Measurements from ENCODE around the gene DDX39A. TPM values are rescaled to one million over a fixed set of nuclear protein-coding genes. Genes with fewer than 3 reads are reported as not detected.

The DDX39A gene
- total RNA-seq, 1 experiment from 2014 or later, result 117 TPM

- BruUV-seq (replicated peaks), result no TSS peak
- POLR2A ChIA-PET, result interaction anchor here (0.7 kb wide), 1 partner anchor 20 kb away, joined by 6 read pairs; no protein-coding TSS in a partner anchor
These were observed 11.6 kb upstream of the DDX39A start for GRCh38 chr19:14430712-14431111.

GRCh38 chr19:14428882-14429416 lies 9.8 kb upstream of the DDX39A start:
- H3K27ac ChIP-seq (ENCODE audit: low read length), result no peak overlapping the region
- no peaks in the 10 kb centered on the region for H3K27me3 ChIP-seq (ENCODE audit: control insufficient read depth, insufficient read depth, low read length)
- no peak for TF ChIP-seq SIN3A (IDR thresholded peaks at IDR 0.05; ENCODE audit: borderline replicate concordance, insufficient read depth, low read depth, low read length)
- TF ChIP-seq REST (IDR thresholded peaks at IDR 0.05; ENCODE audit: insufficient read depth in 1 of 2, low read depth in 2 of 2, low read length in 1 of 2), result no peak
- TF ChIP-seq POLR2AphosphoS5 (IDR thresholded peaks at IDR 0.05; ENCODE audit: low read depth, low read length), result no peak
- no peak for TF ChIP-seq TCF7L2 (IDR thresholded peaks at IDR 0.05; ENCODE audit: low read depth, low read length)
- TF ChIP-seq CTCF (IDR thresholded peaks at IDR 0.05), result no peak
- BruUV-seq (replicated peaks), result no TSS peak
- H3K36me3 ChIP-seq (ENCODE audit: control insufficient read depth, insufficient read depth, low read length), result no peaks in the 10 kb centered on the region
- H3K4me1 ChIP-seq (ENCODE audit: control insufficient read depth, insufficient read depth, low read length), result no peaks in the 10 kb centered on the region
- no peaks in the 10 kb centered on the region for H3K9me3 ChIP-seq (ENCODE audit: control insufficient read depth, insufficient read depth, low read depth, low read length)
- no peak overlapping the region for H3K4me3 ChIP-seq (ENCODE audit: low read depth in 2 of 2, low read length in 2 of 2)
- intact Hi-C loops (cut with micrococcal nuclease; ENCODE audit: unreplicated experiment) (no loop called here), in situ Hi-C loops (cut with HindIII; ENCODE audit: low pct_unique_long_range_greater_than_20kb, low sequenced_read_pairs) (no loop called here)
- ATAC-seq (no peak), DNase-seq (ENCODE audit: low read depth, low spot score) (no peak)
- POLR2A ChIA-PET, result interaction anchor here (0.7 kb wide), 1 partner anchor 79 kb away, joined by 4 read pairs; no protein-coding TSS in a partner anchor
- CTCF ChIA-PET, result no interaction called here

More at GRCh38 chr19:14430712-14431111, 11.6 kb upstream of the DDX39A start:
- H3K4me1 ChIP-seq (ENCODE audit: control insufficient read depth, insufficient read depth, low read length), result peaks cover 8% of the 10 kb centered on the region
- no peak overlapping the region for H3K4me3 ChIP-seq (ENCODE audit: low read depth in 2 of 2, low read length in 2 of 2)
- H3K27ac ChIP-seq (ENCODE audit: low read length), result no peak overlapping the region
- in situ Hi-C loops (cut with HindIII; ENCODE audit: low pct_unique_long_range_greater_than_20kb, low sequenced_read_pairs) (no loop called here), intact Hi-C loops (cut with micrococcal nuclease; ENCODE audit: unreplicated experiment) (no loop called here)
- no peak for DNase-seq (ENCODE audit: low read depth, low spot score)
- CTCF ChIA-PET, result interaction anchor here (0.6 kb wide), 1 partner anchor 69 kb away, joined by 5 read pairs; no protein-coding TSS in a partner anchor
- no peaks in the 10 kb centered on the region for H3K9me3 ChIP-seq (ENCODE audit: control insufficient read depth, insufficient read depth, low read depth, low read length)
- no peaks in the 10 kb centered on the region for H3K36me3 ChIP-seq (ENCODE audit: control insufficient read depth, insufficient read depth, low read length)
- TF ChIP-seq REST (IDR thresholded peaks at IDR 0.05; ENCODE audit: insufficient read depth in 1 of 2, low read depth in 2 of 2, low read length in 1 of 2) (no peak), TCF7L2 (IDR thresholded peaks at IDR 0.05; ENCODE audit: low read depth, low read length) (no peak), CTCF (IDR thresholded peaks at IDR 0.05) (no peak), POLR2AphosphoS5 (IDR thresholded peaks at IDR 0.05; ENCODE audit: low read depth, low read length) (no peak), SIN3A (IDR thresholded peaks at IDR 0.05; ENCODE audit: borderline replicate concordance, insufficient read depth, low read depth, low read length) (no peak)
- H3K27me3 ChIP-seq (ENCODE audit: control insufficient read depth, insufficient read depth, low read length), result no peaks in the 10 kb centered on the region
- no peak for ATAC-seq

Measured in Panc1 (cell line).